H1 (cell line): ENCODE results near the gene MEGF11. TPM values are rescaled to one million over a fixed set of nuclear protein-coding genes. Genes with fewer than 3 reads are reported as not detected.

Experiments
- NANOG ChIP-seq: IDR thresholded peaks from 2 replicates; pipeline ENCODE4 v1.6.1; 2011; ENCODE audit warnings: low read length, low read depth, mild to moderate bottlenecking, inconsistent platforms; ENCODE audit not compliant: insufficient read depth, poor library complexity, severe bottlenecking
- RNF2 ChIP-seq: fragments of 200-900, 300-1000 bp; sonication (generic); IDR thresholded peaks from 2 replicates; pipeline ENCODE4 v1.7.1; 2016; ENCODE audit warnings: borderline replicate concordance, low read depth, mild to moderate bottlenecking, antibody characterized with exemption, low read length; ENCODE audit not compliant: poor library complexity, severe bottlenecking; ENCODE audit errors: missing control alignments
- polyA plus RNA-seq, 7 experiments: library from polyadenylated mRNA; depleted of rRNA in 3 of 7; stranded (reverse) in 5 of 7; unstranded in 2 of 7; fragments of >200 nt in 5 of 7; fragments of 200-250 nt in 2 of 7; gene quantifications; 1 replicate in 5 of 7; 2 replicates in 1 of 7; 4 replicates in 1 of 7; pipeline versions ENCODE4 v1.2.1 to v1.2.3, GENCODE V29; 2011 to 2013; ENCODE audit warnings: missing spikeins in 2 of 7, mixed read lengths in 2 of 7
- total RNA-seq: library from RNA; stranded (reverse); fragmentation: NEBNext Ultra II Directional; extraction: Animal tissue kit (Norgen Biotek cat#: 25700); gene quantifications from 2 replicates; pipeline ENCODE4 v1.2.1, GENCODE V29; 2021

Gene MEGF11
- total and polyA plus RNA-seq, 2 of the 8 experiments (the other 6 are each of a cell fraction or from before 2014, with no cell fraction given): 4.4 to 4.8 TPM

DNA sequence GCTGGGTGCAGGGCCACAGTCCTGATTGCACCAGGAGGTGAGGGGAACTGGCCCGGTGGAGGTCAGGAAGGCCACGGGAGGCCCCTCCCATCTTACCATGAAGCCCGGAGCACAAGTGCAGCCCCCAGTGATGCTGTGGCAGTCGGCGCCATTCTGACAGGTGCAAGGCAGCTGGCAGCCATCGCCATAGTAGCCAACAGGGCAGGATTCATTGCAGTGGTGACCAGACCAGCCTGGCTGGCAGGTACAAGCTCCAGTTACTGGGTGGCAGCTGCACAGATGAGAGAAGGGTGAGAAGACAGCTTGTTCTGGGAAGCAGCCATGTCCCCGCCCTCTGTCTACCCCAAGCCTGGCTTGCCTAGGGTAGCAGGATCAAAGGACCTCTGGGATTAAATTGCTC, 296.1 kb downstream of the MEGF11 start (continued):
- no peak for TF ChIP-seq RNF2
- no peak for TF ChIP-seq NANOG
